NB4 (cell line): ENCODE results near the gene KMT2B.

Experiments
- DNase-seq: peaks from one replicate; pipeline ENCODE4 v3.0.0; 2010; ENCODE audit warnings: low read depth
- H3K4me3 ChIP-seq: one replicate; pipeline ENCODE4 v1.5.1; 2011; ENCODE audit warnings: mild to moderate bottlenecking, low read depth, low read length, moderate library complexity
- CTCF ChIP-seq: IDR thresholded peaks from one replicate; pipeline ENCODE4 v1.5.1; 2012; ENCODE audit warnings: low read depth, low read length
- MAX ChIP-seq: IDR thresholded peaks from 2 replicates; pipeline ENCODE4 v1.6.1; 2011; ENCODE audit warnings: low read depth, low read length
- MYC ChIP-seq: IDR thresholded peaks from 2 replicates; pipeline ENCODE4 v1.6.1; 2011; ENCODE audit warnings: low read depth, low read length
- POLR2A ChIP-seq: IDR thresholded peaks from 2 replicates; pipeline ENCODE4 v1.6.1; 2011; ENCODE audit warnings: mild to moderate bottlenecking; ENCODE audit not compliant: insufficient read length; ENCODE audit errors: extremely low read depth

The KMT2B gene

GRCh38 chr19:35710784-35711723 lies 6.7 kb upstream of the KMT2B start:
- no peak for DNase-seq
- no peak overlapping the region for H3K4me3 ChIP-seq
- TF ChIP-seq CTCF (no peak), MYC (no peak), POLR2A (no peak), MAX (no peak)

GRCh38 chr19:35712567-35713505 lies 5.0 kb upstream of the KMT2B start:
- TF ChIP-seq MAX (no peak), POLR2A (no peak), CTCF (no peak), MYC (no peak)

GRCh38 chr19:35713506-35713850 lies 4.3 kb upstream of the KMT2B start:
- TF ChIP-seq MYC: no peak
- TF ChIP-seq CTCF: no peak
- no peak for TF ChIP-seq POLR2A
- TF ChIP-seq MAX: no peak
- DNase-seq: no peak
- no peak overlapping the region for H3K4me3 ChIP-seq

More at GRCh38 chr19:35712567-35713505, 5.0 kb upstream of the KMT2B start:
- H3K4me3 ChIP-seq: no peak overlapping the region
- DNase-seq: no peak

- no peak for TF ChIP-seq POLR2A
- no peak for TF ChIP-seq MAX
- TF ChIP-seq CTCF: no peak
- TF ChIP-seq MYC: no peak
- DNase-seq: no peak
- no peak overlapping the region for H3K4me3 ChIP-seq
Observed at GRCh38 chr19:35713904-35714495, 3.8 kb upstream of the KMT2B start.

GRCh38 chr19:35714601-35715354 lies 3.0 kb upstream of the KMT2B start:
- H3K4me3 ChIP-seq: no peak overlapping the region
- DNase-seq: peak; percentile 23
- no peak for TF ChIP-seq CTCF
- no peak for TF ChIP-seq MAX
- TF ChIP-seq MYC: no peak
- no peak for TF ChIP-seq POLR2A
